Body of pancreas (tissue), 4 donors: ENCODE results near the gene STK32B. TPM values are rescaled to one million over a fixed set of nuclear protein-coding genes. Genes with fewer than 3 reads are reported as not detected.

Experiments used
- ATAC-seq: fragments of 150-250 bp; one replicate; pipeline ENCODE4 v1.9.1; 2016
- DNase-seq, 4 donors: peaks; one replicate each; pipeline ENCODE4 v3.0.0-alpha.2; 2019
- H3K27ac ChIP-seq, 4 donors: fragments of 200-600 bp; sonication (generic); 1 replicate in 3 of 4; 2 replicates in 1 of 4; pipeline versions ENCODE4 v1.5.1 to v1.6.1; 2016 to 2019; ENCODE audit warnings: mild to moderate bottlenecking in 1 of 4, mixed read lengths in 1 of 4, moderate library complexity in 1 of 4
- H3K27me3 ChIP-seq, 2 donors: fragments of 200-600 bp; sonication (generic); one replicate each; pipeline ENCODE4 v1.6.0; 2016; ENCODE audit warnings: mild to moderate bottlenecking in 1 of 2
- H3K36me3 ChIP-seq, 2 donors: fragments of 200-600 bp; sonication (generic); replicated peaks in 1 of 2; 2 replicates each; pipeline ENCODE4 v1.5.1; 2016; ENCODE audit warnings: low read depth in 2 of 2; ENCODE audit not compliant: insufficient read depth in 1 of 2
- H3K4me1 ChIP-seq: fragments of 200-600 bp; sonication (generic); one replicate; pipeline ENCODE4 v1.6.0; 2016
- H3K4me3 ChIP-seq, 2 donors: fragments of 200-600 bp; sonication (generic); 1 replicate in 1 of 2; 2 replicates in 1 of 2; pipeline ENCODE4 v1.5.1; 2016 to 2019
- H3K9me3 ChIP-seq, 3 donors: fragments of 200-600 bp; sonication (generic); 1 replicate in 2 of 3; 2 replicates in 1 of 3; pipeline ENCODE4 v1.5.1; 2016
- POLR2A ChIP-seq, 3 donors: fragments of 450-650 bp; IDR thresholded peaks; one replicate each; pipeline ENCODE4 v1.6.1; 2016; ENCODE audit warnings: antibody characterized with exemption in 3 of 3, mild to moderate bottlenecking in 2 of 3
- WGBS, 2 donors: methylation state at CpG; one replicate each; pipeline ENCODE4 v1.1.5; 2017; 5-methylcytosine and 5-hydroxymethylcytosine counted together
- intact Hi-C: fragments of 100-400 bp; cut with DNase I; formaldehyde crosslinking; loops from one replicate; pipeline ENCODE4 v1.15.1; 2023
- total RNA-seq, 2 donors: library from RNA; depleted of rRNA; stranded (reverse); fragments of >200 nt; gene quantifications; one replicate each; pipeline ENCODE4 v1.1.0, GENCODE V29; 2016
- TF ChIP-seq, protein P1 (sequence below), 7 experiments: fragments of 450-650 bp in 4 of 7; fragments of 200-600 bp in 3 of 7; sonication (generic) in 3 of 7; IDR thresholded peaks; one replicate each; pipeline ENCODE4 v1.5.1; 2016 to 2019; ENCODE audit warnings: antibody characterized with exemption in 7 of 7

STK32B gene
- total RNA-seq, 2 donors from 2014 or later = 1.3 to 4.9 TPM

DNA sequence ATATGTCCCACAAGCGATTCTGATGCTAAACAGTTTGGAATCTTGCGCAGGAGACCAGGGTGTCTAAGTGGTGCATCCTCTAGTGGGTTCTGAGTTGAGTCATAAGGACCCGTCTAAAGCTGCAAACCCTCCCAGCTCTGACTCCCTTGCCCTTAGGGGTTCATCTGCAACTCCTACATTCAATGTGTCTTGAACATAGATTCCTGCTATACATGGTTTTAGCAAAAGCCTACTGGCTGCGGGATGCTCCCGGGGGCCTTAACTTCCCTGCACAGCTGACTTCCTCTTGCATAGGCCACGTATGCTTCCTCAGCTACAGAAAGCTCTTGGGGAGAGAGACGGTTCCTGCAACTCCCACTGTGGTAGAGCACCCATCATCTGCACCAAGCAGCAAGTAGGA lies 420.4 kb downstream of the STK32B start:
- TF ChIP-seq, protein P1, sequence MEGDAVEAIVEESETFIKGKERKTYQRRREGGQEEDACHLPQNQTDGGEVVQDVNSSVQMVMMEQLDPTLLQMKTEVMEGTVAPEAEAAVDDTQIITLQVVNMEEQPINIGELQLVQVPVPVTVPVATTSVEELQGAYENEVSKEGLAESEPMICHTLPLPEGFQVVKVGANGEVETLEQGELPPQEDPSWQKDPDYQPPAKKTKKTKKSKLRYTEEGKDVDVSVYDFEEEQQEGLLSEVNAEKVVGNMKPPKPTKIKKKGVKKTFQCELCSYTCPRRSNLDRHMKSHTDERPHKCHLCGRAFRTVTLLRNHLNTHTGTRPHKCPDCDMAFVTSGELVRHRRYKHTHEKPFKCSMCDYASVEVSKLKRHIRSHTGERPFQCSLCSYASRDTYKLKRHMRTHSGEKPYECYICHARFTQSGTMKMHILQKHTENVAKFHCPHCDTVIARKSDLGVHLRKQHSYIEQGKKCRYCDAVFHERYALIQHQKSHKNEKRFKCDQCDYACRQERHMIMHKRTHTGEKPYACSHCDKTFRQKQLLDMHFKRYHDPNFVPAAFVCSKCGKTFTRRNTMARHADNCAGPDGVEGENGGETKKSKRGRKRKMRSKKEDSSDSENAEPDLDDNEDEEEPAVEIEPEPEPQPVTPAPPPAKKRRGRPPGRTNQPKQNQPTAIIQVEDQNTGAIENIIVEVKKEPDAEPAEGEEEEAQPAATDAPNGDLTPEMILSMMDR (IDR thresholded peaks at IDR 0.05) = no peak
- no peak for TF ChIP-seq POLR2A (IDR thresholded peaks at IDR 0.05)
- intact Hi-C loops = no loop called here
- no peaks in the 10 kb centered on the region for H3K4me1 ChIP-seq
- ATAC-seq = no peak
- H3K36me3 ChIP-seq = no peaks in the 10 kb centered on the region
- H3K9me3 ChIP-seq = no peaks in the 10 kb centered on the region
- no peak for DNase-seq
- WGBS, 2 donors = 68 to 86% methylated on average over 7 of the region's 7 CpGs
- no peak overlapping the region for H3K4me3 ChIP-seq
- H3K27ac ChIP-seq = no peak overlapping the region
- H3K27me3 ChIP-seq = no peaks in the 10 kb centered on the region

DNA sequence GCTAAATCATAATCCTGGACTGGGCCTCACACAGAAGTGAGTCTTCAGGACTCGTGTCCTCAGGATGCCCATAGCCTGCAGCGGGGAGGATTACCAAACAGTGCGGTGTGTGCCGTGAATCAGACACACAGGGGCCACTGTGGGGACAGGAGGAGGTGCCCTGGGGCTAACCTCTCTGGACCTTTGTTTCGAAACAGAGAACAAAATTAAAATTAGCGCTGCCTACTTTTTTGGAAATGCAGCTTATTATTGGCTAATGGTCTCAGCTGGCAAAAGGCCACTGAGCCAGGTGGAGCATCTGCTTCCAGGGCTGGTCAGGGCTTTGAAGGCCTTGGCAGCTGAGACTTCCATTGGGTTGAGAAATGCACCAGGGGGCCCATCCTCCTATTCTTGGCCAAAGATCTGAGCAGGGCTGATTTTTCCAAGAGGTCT lies 420.9 kb downstream of the STK32B start:
- Histone ChIP-seq H3K36me3 (no peaks in the 10 kb centered on the region), H3K27me3 (no peaks in the 10 kb centered on the region), H3K4me1 (no peaks in the 10 kb centered on the region), H3K9me3 (no peaks in the 10 kb centered on the region), H3K4me3 (no peak overlapping the region), H3K27ac (no peak overlapping the region)
- intact Hi-C loops = no loop called here
- DNase-seq = no peak
- ATAC-seq = no peak
- 85 to 88% methylated on average over 4 to 6 of the region's 6 CpGs for WGBS, 2 donors
- TF ChIP-seq, protein P1 (IDR thresholded peaks at IDR 0.05) = no peak
- no peak for TF ChIP-seq POLR2A (IDR thresholded peaks at IDR 0.05)

DNA sequence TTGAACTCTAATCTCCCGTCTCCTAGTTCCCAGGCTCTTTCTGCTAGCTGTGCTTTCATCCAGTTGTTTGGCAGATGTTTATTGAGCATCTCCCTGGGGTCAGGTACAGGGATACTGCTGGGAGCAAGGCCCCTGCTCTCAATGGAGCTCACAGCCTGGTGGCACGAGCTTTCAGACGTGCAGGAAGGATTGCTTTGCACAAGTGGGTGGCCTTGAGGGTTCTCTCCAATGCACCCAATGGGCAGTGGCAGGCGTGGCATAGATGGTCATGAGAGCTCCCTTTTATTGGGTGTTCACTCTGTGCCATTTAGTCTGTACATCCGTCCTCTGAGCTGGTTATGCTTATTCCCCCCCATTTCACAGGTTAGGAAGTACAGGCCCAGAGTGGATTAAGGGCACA lies 421.8 kb downstream of the STK32B start:
- H3K27me3 ChIP-seq = no peaks in the 10 kb centered on the region
- no peak overlapping the region for H3K27ac ChIP-seq
- H3K9me3 ChIP-seq = no peaks in the 10 kb centered on the region
- DNase-seq = no peak
- TF ChIP-seq POLR2A (IDR thresholded peaks at IDR 0.05) = no peak
- TF ChIP-seq, protein P1 (IDR thresholded peaks at IDR 0.05) = no peak
- WGBS, 2 donors = 64 to 76% methylated on average over 5 of the region's 5 CpGs
- no peaks in the 10 kb centered on the region for H3K4me1 ChIP-seq
- intact Hi-C loops = no loop called here
- H3K36me3 ChIP-seq = no peaks in the 10 kb centered on the region
- ATAC-seq = no peak
- H3K4me3 ChIP-seq = no peak overlapping the region

DNA sequence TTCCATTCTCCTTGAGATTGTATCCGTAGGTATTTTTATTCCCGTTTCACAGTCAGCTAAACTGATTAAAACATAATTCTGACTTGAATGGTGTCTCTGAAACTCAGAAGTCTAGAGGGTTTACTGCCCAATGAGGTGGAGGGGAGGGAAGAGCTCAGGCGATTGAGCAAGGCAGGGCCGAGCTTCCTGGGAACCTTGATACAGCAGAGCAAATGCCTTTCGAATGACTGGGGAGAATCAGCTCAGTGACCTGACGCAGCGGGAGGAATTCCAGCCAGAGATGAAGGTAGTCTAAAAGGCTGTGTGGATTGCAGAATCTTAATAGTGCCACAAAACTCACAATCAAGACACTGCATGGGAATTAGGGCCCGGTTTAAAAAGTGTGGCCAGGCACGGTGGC lies 423.5 kb downstream of the STK32B start:
- intact Hi-C loops = no loop called here
- Histone ChIP-seq H3K27ac (no peak overlapping the region), H3K9me3 (no peaks in the 10 kb centered on the region), H3K27me3 (no peaks in the 10 kb centered on the region), H3K36me3 (no peaks in the 10 kb centered on the region), H3K4me1 (no peaks in the 10 kb centered on the region), H3K4me3 (no peak overlapping the region)
- DNase-seq (no peak), ATAC-seq (no peak)
- TF ChIP-seq POLR2A (IDR thresholded peaks at IDR 0.05) = no peak
- TF ChIP-seq, protein P1 (IDR thresholded peaks at IDR 0.05) = no peak
- 83 to 88% methylated on average over 9 of the region's 9 CpGs for WGBS, 2 donors

DNA sequence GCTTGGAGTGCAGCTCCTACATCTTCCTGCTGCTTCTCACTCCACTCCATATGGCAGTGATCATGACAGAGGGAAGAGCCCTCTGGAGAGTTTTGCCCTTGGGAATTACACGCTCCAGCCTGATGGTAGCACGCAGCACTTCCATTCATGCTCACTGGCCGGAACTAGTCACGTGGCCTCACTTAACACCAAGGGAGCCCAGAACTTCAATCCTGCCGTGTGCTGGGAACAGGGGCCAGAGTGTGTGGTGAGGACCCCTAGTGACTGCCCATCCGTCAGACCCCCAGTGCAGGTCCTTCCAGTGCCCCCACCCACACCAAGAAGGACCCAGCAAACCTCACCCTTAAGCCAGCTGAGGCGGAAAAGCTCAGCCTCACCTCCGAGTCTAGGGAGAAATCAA lies 426.3 kb downstream of the STK32B start:
- Histone ChIP-seq H3K27ac (no peak overlapping the region), H3K27me3 (no peaks in the 10 kb centered on the region)
- ATAC-seq = no peak

More for the DNA sequence above, 426.3 kb downstream of the STK32B start:
- no peaks in the 10 kb centered on the region for H3K4me1 ChIP-seq
- H3K9me3 ChIP-seq = no peaks in the 10 kb centered on the region
- intact Hi-C loops = no loop called here
- 73 to 84% methylated on average over 8 of the region's 8 CpGs for WGBS, 2 donors
- TF ChIP-seq, protein P1 (IDR thresholded peaks at IDR 0.05) = no peak
- no peak for TF ChIP-seq POLR2A (IDR thresholded peaks at IDR 0.05)
- H3K4me3 ChIP-seq = no peak overlapping the region
- no peaks in the 10 kb centered on the region for H3K36me3 ChIP-seq
- DNase-seq = no peak
